Activated naive CD4-positive, alpha-beta T cell treated with Interleukin-2 at 50 U/mL for 16 hours (primary cell): Measurements from ENCODE around the gene IMMP2L.
"Not testable (repeated sequence)": the region's sequence is repeated elsewhere in the genome, so short reads cannot be mapped to it uniquely, and the experiment has no call there.

Source experiments
- DNase-seq: peaks from one replicate; pipeline ENCODE4 v3.0.0-alpha.2; 2020

The IMMP2L gene

DNA sequence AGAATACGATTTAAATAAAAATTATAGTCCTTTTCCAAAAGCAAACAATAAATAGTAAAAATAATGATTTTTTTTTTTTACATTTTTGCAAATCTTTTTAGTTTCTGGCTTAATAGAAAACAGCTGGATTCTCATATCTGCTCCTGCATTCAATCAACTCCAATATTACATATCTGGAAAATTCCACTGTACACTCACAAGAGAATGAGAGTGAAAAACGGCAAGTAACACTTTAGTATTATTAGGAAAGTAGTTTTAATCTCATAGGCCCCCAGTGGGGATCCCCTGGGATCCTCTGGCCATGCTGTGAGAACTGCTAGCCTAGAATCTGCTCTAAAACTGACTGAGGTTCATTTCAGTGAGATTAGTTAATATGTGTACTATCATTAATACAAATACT lies 599.9 kb downstream of the IMMP2L start:
- no peak for DNase-seq

DNA sequence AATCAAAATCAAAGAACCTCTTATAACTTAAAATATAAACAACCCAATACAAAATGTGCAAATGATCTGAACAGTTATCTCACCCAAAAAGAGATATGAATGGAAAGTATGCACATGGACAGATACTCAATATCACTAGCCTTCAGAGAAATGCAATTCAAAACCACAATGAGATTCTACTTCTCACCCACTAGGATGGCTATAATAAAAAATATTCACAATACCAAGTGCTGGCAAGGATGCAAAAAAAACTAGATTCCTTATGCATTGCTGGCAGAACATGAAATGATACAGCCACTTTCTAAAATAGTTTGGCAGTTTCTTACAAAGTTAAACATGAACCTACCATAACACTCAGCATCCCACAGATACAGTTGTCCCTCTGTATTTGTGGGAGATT lies 601.5 kb downstream of the IMMP2L start:
- no peak for DNase-seq

DNA sequence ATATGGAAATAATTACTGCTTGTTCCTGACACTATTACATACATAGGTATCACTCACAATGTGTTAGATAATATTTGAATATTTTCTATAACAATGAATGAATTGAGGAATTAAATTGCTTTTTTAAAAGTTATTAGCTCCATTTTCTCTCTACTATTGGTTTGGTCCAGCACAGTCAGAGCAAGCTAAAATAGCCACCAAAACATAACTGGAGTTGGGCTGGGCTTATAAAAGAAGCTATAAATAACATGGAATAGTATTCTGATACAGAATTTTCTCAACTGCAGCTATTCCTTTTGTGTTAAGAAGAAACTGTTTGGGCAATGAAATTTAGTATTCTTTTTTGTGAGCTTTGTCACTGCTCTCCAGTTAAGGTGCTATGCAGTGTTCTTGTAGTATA lies 614.0 kb downstream of the IMMP2L start:
- DNase-seq, result no peak

DNA sequence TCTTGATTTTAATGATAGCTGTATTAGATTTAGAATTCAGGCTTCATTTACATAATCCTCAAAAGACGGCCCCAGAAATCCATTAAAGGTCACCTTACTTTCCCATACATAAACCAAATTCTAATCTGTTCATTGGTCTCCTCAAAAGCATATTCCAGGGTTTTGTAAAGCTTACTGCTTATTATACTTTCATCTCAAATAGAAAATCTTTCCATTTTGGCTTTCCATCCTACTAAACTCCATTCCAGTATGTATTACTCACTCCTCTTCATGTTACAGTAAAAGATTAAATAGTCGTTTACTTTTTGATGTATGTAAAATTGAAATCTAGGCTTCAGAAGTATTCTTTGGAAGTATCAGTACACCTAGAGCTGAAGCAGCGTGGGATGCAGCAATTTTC lies 614.9 kb downstream of the IMMP2L start:
- DNase-seq, result no peak

DNA sequence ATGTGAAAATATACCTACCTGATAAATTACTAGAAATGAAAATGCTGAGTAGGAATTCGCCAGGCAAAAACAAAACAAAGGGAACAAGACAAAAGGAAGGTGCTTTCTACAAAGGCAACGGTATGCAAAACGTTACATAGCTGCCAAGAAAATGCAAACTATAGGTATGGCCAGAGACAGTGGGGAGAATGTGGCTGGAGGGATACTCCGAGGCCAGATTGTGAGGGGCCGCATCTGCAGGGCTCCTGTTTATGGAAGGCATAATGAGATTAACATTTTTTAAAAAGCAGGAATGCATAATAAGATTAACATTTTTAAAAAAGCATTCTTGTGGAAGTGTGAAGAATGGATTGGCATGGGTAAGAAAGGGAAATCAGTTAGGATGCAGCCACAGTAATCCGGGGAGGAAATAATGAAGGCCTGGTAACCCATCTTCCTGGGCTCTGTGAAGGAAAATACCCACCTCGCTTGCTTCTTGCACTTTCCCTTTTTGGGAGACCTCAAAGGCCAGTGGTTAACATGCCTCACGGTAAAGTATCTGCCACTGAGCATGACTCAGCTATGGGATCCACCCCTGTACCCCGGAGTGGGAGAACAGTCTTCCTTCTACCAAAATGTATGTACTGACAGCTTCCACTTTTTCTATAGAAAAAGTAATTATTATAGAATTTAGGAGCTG lies 617.2 kb downstream of the IMMP2L start:
- no peak for DNase-seq

DNA sequence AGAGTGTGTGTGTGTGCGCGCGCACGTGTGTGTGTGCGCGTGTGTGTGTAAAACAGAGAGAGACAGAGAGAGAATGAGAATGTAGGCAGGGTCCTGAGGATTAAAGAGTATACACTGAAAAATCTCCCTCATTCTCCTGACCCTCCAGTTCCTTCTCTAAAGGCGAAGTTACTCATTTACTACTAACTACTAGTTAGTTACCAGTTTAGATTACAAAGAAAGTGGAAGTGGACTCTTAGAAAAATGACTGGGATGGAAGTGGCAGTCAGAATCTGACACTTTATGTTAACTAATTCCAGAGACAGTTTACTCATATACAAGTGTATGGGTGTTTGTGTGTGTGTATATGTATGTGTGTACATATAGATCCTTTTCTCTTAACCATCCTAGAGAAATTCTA lies 617.8 kb downstream of the IMMP2L start:
- no peak for DNase-seq

DNA sequence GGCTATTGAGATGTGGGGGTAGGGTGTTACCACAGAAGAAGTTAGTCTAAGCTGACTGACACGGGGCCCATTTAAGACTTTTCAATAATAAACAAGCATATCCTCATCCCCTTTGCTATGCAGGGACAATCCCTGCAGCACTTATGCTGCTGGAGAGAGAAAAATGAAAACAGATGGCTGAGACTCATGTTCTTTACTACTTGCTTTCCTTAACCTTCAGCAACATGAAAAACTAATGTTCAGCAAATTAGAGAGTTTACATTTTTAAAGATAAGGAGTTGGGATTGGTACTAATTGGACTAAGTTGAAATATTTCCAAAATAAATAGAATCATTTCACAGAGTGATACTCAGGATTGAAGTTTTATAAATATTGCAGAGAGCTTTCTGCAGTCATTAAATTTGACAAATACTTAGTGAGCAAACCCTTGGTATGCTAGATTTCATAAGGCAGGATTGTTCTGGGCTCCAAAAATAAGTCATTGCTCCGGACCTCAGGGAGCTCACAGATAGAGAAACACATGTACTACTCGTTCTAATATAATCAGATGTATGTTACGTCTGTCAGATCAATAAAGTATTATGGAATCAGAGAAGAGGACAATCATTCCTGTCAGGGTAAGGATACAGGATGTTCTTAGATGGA lies 618.5 kb downstream of the IMMP2L start:
- DNase-seq, result no peak

DNA sequence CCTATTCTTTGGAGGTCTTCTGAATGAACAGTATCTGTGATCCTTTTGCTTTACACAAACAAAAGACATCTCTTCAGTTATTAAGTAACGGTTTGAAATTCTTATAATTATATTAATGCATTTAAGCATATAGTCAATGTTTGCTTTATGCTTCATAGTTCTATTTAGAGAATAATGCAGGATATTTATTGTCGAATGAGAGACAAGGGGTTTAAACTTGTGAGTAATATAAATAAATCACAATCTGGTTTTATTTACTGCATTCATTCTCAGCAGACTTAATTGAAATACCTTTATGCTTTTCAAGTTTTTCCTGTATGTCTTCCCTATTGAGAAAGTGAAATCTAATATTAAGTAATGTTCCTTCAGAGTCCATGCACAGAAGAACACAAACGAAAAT lies 620.9 kb downstream of the IMMP2L start:
- no peak for DNase-seq

DNA sequence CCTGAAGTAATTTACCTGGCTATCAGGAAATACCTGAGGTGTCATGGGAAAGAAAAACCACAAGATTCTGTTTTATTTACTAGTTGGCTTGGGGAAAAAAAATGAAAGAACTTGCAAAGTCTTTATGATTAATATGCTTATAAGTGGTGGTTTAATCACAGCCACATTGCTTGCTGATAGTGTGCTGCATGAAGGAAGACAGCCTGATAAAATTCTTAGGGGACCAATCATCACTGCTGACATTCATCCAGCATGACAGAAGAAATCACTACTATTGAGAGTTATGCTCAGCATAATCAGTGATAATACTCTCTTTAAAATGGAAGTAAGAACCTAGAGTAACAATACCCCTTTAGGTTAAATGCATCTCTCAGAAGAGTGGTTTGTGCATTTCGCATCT lies 621.5 kb downstream of the IMMP2L start:
- DNase-seq, result no peak

DNA sequence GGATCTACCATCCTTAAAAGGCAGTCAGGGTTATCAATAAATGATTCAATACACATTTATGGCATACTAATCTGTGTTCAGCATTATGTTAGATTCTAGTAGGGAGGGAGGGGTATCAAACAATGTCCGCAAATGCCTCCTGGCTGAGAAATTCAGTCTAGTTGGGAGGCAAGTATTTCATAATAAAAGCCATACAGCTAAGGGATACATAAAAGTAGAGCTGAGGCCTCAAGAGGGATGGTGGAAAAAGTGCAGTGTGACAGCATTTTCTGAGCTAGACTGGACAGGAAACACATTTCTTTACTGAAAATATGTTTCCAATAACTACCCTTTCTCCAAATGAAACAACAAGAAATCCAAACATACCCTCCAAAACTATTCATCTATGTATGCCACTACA lies 624.1 kb downstream of the IMMP2L start:
- no peak for DNase-seq

DNA sequence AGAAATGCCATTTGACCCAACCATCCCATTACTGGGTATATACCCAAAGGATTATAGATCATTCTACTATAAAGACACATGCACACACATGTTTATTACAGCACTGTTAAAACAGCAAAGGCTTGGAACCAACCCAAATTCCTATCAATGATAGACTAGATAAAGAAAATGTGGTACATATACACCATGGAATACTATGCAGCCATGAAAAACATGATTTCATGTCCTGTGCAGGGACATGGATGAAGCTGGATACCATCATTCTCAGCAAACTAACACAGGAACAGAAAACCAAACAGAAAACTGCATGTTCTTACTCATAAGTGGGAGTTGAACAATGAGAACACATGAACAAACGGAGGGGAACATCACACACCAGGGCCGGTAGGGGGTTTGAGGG lies 625.6 kb downstream of the IMMP2L start:
- not testable (repeated sequence) for DNase-seq

DNA sequence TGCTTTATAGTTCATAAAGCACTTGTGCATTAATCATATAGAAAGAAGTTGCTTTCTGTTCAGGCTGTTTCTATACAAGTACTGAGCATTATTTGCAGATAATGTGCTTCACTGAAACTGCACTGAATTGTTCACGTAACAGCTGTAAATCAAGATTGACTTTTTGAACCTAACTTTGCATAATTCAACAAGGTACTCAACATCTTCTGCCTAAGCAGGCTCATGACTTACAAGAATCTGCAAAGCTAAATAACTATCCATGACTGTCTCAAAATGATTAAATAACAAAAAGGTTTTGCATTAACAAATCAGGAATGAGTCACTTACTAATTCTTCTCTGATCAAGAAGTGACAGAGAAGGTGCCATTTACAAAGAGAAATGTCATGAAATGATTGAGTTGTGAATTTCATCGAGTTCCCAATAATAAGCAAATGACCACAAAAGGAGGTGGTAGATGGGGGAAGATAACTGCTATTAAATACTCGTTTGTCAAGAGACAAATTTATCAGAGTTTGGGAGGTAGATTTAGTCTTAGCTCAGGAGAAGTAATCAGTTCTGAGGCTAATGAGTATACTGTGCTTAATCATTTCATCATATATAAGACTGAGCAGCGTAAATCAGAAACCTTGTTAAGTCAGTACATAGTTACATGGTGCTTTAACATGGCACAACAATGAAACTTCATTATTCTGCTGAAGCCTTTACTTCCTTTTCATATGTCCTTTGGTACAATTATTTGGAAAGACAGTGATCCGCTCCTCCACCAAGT lies 632.6 kb downstream of the IMMP2L start:
- no peak for DNase-seq

DNA sequence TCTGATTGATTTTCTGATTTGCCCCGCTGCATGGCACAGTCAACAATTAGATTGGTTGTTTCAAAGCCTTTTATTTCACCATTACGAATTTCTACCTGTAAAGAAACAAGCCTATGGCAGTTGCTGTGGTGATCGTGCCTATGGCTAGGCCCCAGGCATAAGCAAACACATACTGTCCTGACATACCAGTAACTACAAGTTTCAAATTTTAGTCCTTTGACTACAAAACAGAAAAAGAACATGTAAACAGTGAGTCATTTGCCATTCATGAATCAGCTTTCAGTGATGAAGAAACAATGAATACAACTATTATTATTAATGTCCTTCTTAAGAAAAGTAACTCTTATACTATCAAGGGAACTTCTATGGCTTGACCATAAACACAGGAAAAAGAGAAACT lies 639.4 kb downstream of the IMMP2L start:
- no peak for DNase-seq

DNA sequence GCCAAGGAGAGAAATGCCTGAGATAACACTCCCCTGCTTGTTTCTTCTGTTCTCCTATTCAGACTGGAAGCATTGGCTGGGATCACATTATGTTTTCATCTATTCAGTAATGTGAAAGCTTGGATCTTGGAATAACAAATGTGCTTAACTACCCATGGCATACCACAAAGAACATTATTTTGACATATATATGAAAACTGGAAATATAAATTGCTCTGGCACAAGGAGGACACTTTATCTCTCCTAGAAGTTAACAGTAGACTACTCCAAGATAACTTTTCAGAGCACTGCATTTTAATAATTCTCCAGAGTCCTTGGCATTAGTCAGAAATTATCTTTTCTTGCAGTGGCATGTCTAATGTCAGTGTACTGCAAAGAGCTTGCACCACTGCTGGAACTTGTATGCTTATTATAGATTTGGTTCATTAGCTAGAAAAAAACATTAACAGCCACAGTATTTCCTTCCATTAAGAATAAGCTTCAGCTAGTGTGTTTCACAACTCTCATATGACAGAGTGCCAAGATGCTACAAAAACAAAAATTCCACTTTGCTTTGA lies 640.6 kb downstream of the IMMP2L start:
- DNase-seq, result no peak

DNA sequence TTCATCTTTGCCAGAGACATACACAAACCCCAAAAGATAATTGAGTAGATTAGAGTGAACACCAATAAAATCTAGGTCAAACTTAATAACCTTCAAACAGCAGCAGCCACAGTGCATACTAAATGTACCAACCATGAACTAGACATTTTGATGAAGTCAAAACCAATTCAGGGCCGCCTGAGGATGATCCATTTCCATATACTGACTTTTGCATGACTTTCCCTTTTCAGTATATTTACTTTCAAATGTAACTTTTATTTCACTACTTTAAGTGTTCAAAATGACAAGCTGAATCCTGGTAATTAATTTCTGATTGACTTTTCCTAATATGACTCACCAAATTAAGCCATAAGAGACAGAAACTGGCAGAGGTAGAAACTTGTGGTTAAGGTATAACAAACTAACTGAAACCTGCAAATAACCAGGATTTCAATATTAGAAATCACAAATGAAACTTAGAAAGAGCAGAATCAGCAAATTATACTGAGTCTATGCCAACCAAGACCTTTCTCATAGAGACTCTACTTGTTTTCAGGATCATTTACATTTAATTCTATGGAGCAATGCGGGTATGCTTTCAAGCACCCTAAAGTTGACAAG lies 643.2 kb downstream of the IMMP2L start:
- DNase-seq, result no peak

DNA sequence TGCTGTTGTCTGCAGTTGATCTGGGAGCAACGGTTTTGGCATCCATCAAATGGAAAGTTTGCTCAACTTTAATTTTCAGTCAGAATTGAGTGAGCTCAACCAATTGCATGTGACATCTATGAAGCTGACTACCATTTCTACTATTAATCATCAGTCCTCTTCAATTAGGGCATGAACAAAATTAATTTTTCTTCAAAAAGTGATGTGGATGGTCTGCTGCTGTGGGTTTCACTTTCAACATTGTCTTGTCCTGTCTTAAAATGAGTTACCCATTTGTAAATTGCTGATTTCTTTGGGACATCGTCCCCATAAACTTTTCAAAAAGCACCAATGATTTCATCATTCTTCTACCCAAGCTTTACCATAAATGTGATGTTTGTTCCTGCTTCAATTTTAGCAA lies 648.0 kb downstream of the IMMP2L start:
- no peak for DNase-seq

DNA sequence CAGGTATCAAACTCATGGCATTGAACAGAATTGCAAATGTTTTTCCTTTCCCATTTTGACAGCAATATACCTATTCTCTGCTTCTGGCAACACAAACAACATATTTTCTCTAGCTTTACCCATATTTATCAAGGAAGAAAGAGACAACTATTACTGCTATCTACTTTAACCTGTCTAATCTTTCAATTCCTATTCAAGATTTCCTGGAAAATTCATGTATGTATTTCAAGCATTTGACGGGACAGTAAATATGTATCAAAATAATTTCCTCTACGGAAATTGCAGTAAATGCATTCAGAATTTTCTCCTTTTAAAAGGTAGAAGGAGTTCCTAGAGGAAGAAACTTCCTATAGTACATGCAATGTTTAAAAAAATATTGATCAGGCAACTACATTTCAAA lies 650.7 kb downstream of the IMMP2L start:
- DNase-seq, result no peak

DNA sequence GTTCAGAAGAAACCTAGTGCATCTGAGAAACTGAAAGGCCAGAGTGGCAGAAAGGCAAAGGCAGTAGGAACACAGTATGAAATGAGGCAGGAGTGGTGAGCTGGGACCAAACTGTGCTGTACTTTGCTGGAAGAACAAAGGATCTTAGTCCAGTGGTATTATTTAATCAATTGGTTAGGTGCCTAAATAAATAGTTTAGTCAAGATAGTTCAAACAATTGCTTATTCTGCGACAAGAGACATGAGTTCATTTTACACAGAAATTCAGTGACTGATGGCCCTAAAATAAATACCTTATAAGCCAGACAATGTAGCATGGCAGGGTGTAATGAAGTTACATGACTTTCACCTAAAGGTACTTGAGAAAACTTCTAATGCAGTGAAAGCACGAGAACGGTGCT lies 653.2 kb downstream of the IMMP2L start:
- no peak for DNase-seq

DNA sequence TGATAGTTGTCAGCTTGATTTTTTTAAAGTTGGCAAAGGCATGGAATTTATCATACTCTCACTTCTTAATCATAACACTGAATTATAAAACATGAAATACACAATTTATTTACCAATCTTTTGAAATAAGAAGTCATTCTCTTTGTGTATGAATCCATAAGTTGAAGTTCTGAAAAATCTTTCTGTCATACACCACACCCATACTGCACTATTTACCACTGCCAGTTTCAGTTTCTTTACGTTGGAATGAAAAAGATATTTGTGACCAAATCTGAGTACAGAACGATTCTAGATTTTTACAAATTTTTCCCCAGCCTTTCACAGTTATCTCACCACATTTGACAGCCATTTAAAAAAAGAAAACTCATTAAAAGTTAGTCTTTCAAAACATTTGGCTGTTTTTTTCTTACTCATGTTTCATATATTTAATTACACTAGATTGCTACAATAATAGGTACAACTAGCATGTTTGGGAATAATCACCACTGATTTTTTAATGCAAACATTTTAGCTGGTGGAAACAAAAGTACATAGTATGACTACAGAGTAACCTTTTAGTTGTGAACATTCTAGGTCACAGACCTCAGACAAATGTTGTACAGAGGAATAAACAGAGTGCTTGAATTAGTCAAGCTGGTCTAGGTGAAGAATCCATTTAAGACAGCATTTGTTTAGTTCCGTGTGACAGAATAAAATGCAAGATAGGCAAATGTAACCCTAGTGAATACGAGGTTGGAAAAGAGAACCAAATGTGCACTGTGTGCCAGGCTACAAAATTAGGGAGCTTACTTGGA lies 656.3 kb downstream of the IMMP2L start:
- no peak for DNase-seq

DNA sequence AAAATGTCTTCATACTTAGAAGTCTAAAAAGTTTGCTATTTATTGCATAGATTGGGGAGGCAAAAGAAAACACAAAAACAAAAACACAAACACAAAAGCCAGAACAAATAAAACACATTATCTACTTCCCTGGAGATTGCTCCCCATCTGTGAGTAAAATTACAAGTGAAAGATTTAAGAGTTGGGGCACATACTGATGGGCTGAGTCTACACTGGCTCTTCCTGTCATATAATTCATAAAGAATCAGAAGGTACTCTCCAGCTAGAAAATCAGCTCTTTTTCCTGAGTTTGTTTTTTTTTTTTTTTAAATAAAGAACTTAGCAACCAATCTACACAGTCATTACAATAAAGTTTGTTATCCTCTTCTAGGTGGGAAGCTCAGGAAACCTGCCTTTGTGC lies 663.8 kb downstream of the IMMP2L start:
- no peak for DNase-seq

DNA sequence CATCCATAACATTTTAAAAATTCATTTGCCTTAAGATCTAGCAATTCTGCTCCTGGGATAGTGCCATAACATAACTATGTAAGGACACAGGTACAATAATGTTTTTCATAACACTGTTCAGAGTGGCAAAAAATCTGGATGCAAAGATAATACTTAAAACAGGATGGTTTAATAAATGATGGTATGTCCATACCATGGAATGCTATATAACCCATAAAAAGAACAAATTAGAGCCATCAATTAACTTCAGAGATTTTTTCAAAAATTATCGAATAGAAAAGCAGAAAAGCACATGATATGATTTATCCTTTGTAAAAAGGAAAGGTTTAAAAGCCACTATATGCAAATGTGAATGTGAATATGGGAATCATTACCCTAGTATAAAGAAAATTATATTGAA lies 664.8 kb downstream of the IMMP2L start:
- no peak for DNase-seq

DNA sequence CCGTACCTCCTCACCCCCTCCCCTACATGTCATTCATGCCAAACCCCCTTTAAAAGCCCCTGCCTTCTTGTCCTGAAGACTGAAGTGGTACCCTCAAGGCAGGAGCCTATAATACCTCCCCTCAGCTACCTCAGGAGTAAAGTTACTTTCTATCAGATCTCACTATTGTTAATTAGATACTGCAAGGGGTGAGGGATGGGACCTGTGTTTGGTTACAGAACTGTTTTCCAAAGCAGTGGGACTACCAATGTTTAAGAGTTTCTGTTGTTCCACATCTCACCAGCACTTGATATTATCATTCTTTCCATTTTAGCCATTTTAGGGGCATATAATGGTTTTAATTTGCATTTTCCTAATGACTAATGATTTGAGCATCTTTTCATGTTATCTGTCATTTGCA lies 668.2 kb downstream of the IMMP2L start:
- no peak for DNase-seq

DNA sequence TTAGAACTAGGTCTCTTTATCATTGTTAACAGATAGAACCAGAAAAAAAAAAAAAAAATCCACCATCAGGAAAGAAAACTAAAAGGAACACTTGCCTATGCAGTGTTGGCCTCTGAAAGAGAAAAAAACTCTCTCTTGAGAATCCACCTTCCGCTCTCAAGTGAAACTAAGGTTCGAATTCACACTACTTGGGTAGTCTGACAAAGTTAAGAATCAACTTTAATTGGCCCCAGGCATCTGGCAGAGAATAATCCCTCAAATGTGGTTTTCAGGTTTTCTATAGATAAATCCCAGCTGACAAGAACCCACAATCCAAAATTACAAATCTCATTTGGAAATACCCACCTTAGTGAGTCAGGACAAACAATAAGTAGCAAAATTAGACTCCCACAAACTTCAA lies 671.1 kb downstream of the IMMP2L start:
- DNase-seq, result no peak
